Panc1 (cell line): ENCODE measurements around the gene HPGDS. TPM values are rescaled to one million over a fixed set of nuclear protein-coding genes. Genes with fewer than 3 reads are reported as not detected.

ENCODE experiments used
- ATAC-seq: fragments of 200-7000 bp; cut with Tn5 transposase; 2 replicates; pipeline ENCODE4 v1.9.1; 2020; ENCODE audit warnings: mild to moderate bottlenecking, moderate library complexity
- BruUV-seq: library from RNA; stranded (reverse); fragments of 400-500 nt; replicated peaks from 2 replicates; lab custom pipeline; 2021; lab: Mats Ljungman, UMichigan
- CTCF ChIA-PET: fragments of 300-600 bp; sonication (Branson Sonifier 250); formaldehyde crosslinking; loops from one replicate; lab custom pipeline; 2022; ENCODE audit warnings: antibody characterized with exemption; lab: Charles Lee
- POLR2A ChIA-PET: fragments of 300-600 bp; sonication (Branson Sonifier 250); formaldehyde crosslinking; loops from one replicate; lab custom pipeline; 2022; ENCODE audit warnings: antibody characterized with exemption; lab: Charles Lee
- DNase-seq: peaks from one replicate; pipeline ENCODE4 v3.0.0-alpha.2; 2010; ENCODE audit warnings: low read depth, low spot score
- H3K27ac ChIP-seq: 2 replicates; pipeline ENCODE4 v1.5.1; 2011; ENCODE audit warnings: mild to moderate bottlenecking, low read length, inconsistent platforms
- H3K27me3 ChIP-seq: fragments of 200-500 bp; sonication (Bioruptor generic); 2 replicates; pipeline ENCODE4 v1.6.0; 2014; ENCODE audit warnings: low read length, inconsistent platforms; ENCODE audit not compliant: control insufficient read depth, insufficient read depth
- H3K36me3 ChIP-seq: fragments of 200-500 bp; sonication (Bioruptor generic); 2 replicates; pipeline ENCODE4 v1.5.1; 2014; ENCODE audit warnings: inconsistent platforms, mild to moderate bottlenecking, low read length, moderate library complexity; ENCODE audit not compliant: control insufficient read depth, insufficient read depth
- H3K4me1 ChIP-seq: 2 replicates; pipeline ENCODE4 v1.5.1; 2011; ENCODE audit warnings: inconsistent platforms, mild to moderate bottlenecking, low read length, moderate library complexity; ENCODE audit not compliant: control insufficient read depth, insufficient read depth
- H3K4me3 ChIP-seq, 2 experiments: 2 replicates each; pipeline ENCODE4 v1.5.1; 2011 to 2012; ENCODE audit warnings: low read depth in 2 of 2, low read length in 2 of 2, mild to moderate bottlenecking in 2 of 2, inconsistent platforms in 1 of 2, moderate library complexity in 1 of 2
- H3K9me3 ChIP-seq: fragments of 200-500 bp; sonication (Bioruptor generic); 2 replicates; pipeline ENCODE4 v1.5.1; 2014; ENCODE audit warnings: low read depth, mild to moderate bottlenecking, inconsistent platforms, low read length, moderate library complexity; ENCODE audit not compliant: control insufficient read depth, insufficient read depth
- POLR2AphosphoS5 ChIP-seq: IDR thresholded peaks from 2 replicates; pipeline ENCODE4 v1.6.1; 2012; ENCODE audit warnings: mild to moderate bottlenecking, low read depth, low read length, moderate library complexity
- SIN3A ChIP-seq: IDR thresholded peaks from 2 replicates; pipeline ENCODE4 v1.6.1; 2012; ENCODE audit warnings: low read depth, mild to moderate bottlenecking, low read length, moderate library complexity, borderline replicate concordance; ENCODE audit not compliant: insufficient read depth
- TCF7L2 ChIP-seq: IDR thresholded peaks from 2 replicates; pipeline ENCODE4 v1.6.1; 2011; ENCODE audit warnings: mild to moderate bottlenecking, low read depth, low read length, inconsistent platforms
- in situ Hi-C: cut with HindIII; loops from 2 replicates; pipeline ENCODE4 v1.10.0; 2016; ENCODE audit warnings: low sequenced_read_pairs, low pct_unique_long_range_greater_than_20kb
- intact Hi-C: fragments of 100-400 bp; cut with micrococcal nuclease; formaldehyde crosslinking; loops from one replicate; pipeline ENCODE4 v1.10.0; 2022; ENCODE audit not compliant: unreplicated experiment
- total RNA-seq: library from RNA; stranded (reverse); gene quantifications from one replicate; pipeline ENCODE4 v1.2.1, GENCODE V29; 2021; ENCODE audit not compliant: unreplicated experiment
- TF ChIP-seq, protein P1 (sequence below): fragments of 450-650 bp; IDR thresholded peaks from 2 replicates; pipeline ENCODE4 v1.5.1; 2017; ENCODE audit warnings: mild to moderate bottlenecking
- TF ChIP-seq, protein P2 (sequence below), 2 experiments: IDR thresholded peaks; 2 replicates each; pipeline ENCODE4 v1.6.1; 2011 to 2012; ENCODE audit warnings: low read depth in 2 of 2, control low read depth in 1 of 2, low read length in 1 of 2, mild to moderate bottlenecking in 1 of 2, moderate library complexity in 1 of 2; ENCODE audit not compliant: insufficient read depth in 1 of 2

Gene HPGDS
- total RNA-seq, 1 experiment from 2014 or later = not detected

DNA sequence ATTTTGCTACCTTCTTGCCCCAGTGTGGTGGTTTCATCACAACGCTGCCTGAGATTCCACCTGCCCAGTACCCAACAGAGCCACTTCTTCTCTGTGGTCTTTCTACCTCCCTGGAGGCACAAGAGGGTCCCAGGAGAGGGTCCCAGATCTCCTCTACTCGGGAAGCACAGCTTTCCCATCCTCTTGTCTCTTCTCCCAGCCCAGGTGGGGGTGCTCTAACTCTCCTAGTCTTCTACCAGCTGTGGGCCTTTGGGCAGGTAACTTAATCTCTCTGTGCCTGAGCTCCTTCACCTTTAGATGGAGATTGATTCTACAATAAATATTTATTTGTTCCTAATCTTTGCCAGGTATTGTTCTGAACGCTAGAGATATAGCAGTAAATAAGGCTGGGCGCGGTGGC is 1.8 kb upstream of the HPGDS start:
- in situ Hi-C loops = no loop called here

DNA sequence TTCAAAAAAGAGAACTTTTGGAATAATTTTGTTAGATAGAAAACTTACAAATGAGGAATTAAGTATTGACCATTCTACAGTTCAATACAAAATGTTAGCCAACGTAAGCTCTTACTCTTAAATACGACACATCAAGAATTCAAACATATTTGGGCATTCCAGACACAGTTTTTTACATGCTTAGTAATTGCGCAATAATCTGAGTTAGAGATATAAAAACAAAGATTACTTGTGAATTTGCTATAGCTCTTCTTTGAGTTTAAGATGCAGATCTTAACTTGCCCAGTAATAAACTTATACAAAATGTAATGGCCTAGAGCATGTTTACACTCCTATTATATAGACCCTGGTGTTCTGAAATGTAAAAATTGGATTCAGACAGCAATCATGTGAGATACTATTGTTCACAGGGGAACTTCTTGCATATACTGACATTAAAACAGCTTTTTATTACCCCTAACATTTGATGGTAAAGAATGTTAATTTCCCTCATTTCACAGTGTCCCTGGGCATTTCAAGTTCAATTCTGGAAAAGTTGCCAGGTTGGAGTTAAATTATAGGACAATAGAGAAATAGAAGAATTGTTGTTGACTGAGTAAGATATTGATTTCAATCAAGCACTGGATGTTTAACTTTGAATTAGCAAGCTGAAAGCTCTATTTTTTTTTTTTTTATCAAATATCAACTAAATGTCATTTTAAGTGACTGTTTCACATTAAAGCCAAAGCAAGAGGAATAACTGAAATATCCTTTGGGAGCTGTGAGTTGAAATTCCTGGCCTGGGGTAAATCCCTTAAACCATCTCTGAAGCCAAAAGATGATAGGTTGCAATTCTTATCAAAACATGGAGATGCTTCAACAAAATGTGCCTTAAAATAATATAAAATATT is 910 bp downstream of the HPGDS start:
- CTCF ChIA-PET = no interaction called here
- TF ChIP-seq SIN3A (no peak), TCF7L2 (no peak), POLR2AphosphoS5 (no peak)
- TF ChIP-seq, protein P1, sequence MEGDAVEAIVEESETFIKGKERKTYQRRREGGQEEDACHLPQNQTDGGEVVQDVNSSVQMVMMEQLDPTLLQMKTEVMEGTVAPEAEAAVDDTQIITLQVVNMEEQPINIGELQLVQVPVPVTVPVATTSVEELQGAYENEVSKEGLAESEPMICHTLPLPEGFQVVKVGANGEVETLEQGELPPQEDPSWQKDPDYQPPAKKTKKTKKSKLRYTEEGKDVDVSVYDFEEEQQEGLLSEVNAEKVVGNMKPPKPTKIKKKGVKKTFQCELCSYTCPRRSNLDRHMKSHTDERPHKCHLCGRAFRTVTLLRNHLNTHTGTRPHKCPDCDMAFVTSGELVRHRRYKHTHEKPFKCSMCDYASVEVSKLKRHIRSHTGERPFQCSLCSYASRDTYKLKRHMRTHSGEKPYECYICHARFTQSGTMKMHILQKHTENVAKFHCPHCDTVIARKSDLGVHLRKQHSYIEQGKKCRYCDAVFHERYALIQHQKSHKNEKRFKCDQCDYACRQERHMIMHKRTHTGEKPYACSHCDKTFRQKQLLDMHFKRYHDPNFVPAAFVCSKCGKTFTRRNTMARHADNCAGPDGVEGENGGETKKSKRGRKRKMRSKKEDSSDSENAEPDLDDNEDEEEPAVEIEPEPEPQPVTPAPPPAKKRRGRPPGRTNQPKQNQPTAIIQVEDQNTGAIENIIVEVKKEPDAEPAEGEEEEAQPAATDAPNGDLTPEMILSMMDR = no peak
- TF ChIP-seq, protein P2, sequence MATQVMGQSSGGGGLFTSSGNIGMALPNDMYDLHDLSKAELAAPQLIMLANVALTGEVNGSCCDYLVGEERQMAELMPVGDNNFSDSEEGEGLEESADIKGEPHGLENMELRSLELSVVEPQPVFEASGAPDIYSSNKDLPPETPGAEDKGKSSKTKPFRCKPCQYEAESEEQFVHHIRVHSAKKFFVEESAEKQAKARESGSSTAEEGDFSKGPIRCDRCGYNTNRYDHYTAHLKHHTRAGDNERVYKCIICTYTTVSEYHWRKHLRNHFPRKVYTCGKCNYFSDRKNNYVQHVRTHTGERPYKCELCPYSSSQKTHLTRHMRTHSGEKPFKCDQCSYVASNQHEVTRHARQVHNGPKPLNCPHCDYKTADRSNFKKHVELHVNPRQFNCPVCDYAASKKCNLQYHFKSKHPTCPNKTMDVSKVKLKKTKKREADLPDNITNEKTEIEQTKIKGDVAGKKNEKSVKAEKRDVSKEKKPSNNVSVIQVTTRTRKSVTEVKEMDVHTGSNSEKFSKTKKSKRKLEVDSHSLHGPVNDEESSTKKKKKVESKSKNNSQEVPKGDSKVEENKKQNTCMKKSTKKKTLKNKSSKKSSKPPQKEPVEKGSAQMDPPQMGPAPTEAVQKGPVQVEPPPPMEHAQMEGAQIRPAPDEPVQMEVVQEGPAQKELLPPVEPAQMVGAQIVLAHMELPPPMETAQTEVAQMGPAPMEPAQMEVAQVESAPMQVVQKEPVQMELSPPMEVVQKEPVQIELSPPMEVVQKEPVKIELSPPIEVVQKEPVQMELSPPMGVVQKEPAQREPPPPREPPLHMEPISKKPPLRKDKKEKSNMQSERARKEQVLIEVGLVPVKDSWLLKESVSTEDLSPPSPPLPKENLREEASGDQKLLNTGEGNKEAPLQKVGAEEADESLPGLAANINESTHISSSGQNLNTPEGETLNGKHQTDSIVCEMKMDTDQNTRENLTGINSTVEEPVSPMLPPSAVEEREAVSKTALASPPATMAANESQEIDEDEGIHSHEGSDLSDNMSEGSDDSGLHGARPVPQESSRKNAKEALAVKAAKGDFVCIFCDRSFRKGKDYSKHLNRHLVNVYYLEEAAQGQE (IDR thresholded peaks at IDR 0.05; ENCODE audit: insufficient read depth in 1 of 2, low read depth in 2 of 2, low read length in 1 of 2) = no peak
- Histone ChIP-seq H3K36me3 (no peaks in the 10 kb centered on the region), H3K9me3 (no peaks in the 10 kb centered on the region), H3K27me3 (no peaks in the 10 kb centered on the region), H3K4me1 (no peaks in the 10 kb centered on the region), H3K27ac (no peak overlapping the region), H3K4me3 (no peak overlapping the region)
- in situ Hi-C loops (no loop called here), intact Hi-C loops (no loop called here)
- ATAC-seq = no peak
- BruUV-seq = no TSS peak
- POLR2A ChIA-PET = no interaction called here
- DNase-seq = no peak

More for the DNA sequence above, 1.8 kb upstream of the HPGDS start:
- H3K36me3 ChIP-seq = no peaks in the 10 kb centered on the region
- H3K27ac ChIP-seq = no peak overlapping the region
- H3K9me3 ChIP-seq = no peaks in the 10 kb centered on the region
- DNase-seq (no peak), ATAC-seq (no peak)
- no TSS peak for BruUV-seq
- TF ChIP-seq TCF7L2 = no peak
- TF ChIP-seq, protein P1 = no peak
- TF ChIP-seq, protein P2 (IDR thresholded peaks at IDR 0.05; ENCODE audit: insufficient read depth in 1 of 2, low read depth in 2 of 2, low read length in 1 of 2) = no peak
- TF ChIP-seq SIN3A = no peak
- TF ChIP-seq POLR2AphosphoS5 = no peak
- no peaks in the 10 kb centered on the region for H3K4me1 ChIP-seq
- ChIA-PET CTCF (no interaction called here), POLR2A (no interaction called here)
- intact Hi-C loops = no loop called here
- H3K27me3 ChIP-seq = no peaks in the 10 kb centered on the region
- H3K4me3 ChIP-seq = no peak overlapping the region
